Measurements from ENCODE around the gene SGMS1.
A peak's percentile ranks its signal among the peaks of the same experiment; 100 is the strongest.
"Not testable (repeated sequence)": the region's sequence is repeated elsewhere in the genome, so short reads cannot be mapped to it uniquely, and the experiment has no call there.

SGMS1 gene

GRCh38 chr10:50369931-50370330, 253.8 kb downstream of the SGMS1 start:
- Histone ChIP-seq H3K9me2 (ENCODE audit: low read depth, low read length) (no peaks in the 10 kb centered on the region), H3K27ac (ENCODE audit: low read depth, low read length, poor library complexity, severe bottlenecking) (no peak overlapping the region), H3K4me2 (ENCODE audit: low read length) (no peak overlapping the region), H3K9me3 (ENCODE audit: low read length) (no peaks in the 10 kb centered on the region), H3F3A (ENCODE audit: insufficient read depth, low read length) (no peaks in the 10 kb centered on the region), H2AFZ (ENCODE audit: low read length) (no peak overlapping the region), H4K20me1 (ENCODE audit: insufficient read depth, low read length) (no peaks in the 10 kb centered on the region), H3K36me3 (ENCODE audit: insufficient read depth, low read length) (no peaks in the 10 kb centered on the region), H3K79me2 (ENCODE audit: insufficient read depth, low read length) (no peaks in the 10 kb centered on the region), H3K4me1 (ENCODE audit: insufficient read depth, low read length, severe bottlenecking) (peaks cover 4% of the 10 kb centered on the region), H3K9ac (ENCODE audit: low read length) (no peak overlapping the region), H3K4me3 (ENCODE audit: low read depth, low read length, poor library complexity, severe bottlenecking) (no peak overlapping the region), H3K27me3 (ENCODE audit: insufficient read depth, low read length) (no peaks in the 10 kb centered on the region)
- TF ChIP-seq EZH2 (IDR thresholded peaks at IDR 0.05; ENCODE audit: borderline replicate concordance, low read length), result no peak
- no peak for TF ChIP-seq CTCF (IDR thresholded peaks at IDR 0.05; ENCODE audit: low read length)

GRCh38 chr10:50367732-50368131, 256.0 kb downstream of the SGMS1 start:
- Histone ChIP-seq H3K9me2 (ENCODE audit: low read depth, low read length) (no peaks in the 10 kb centered on the region), H3K4me3 (ENCODE audit: low read depth, low read length, poor library complexity, severe bottlenecking) (no peak overlapping the region), H2AFZ (ENCODE audit: low read length) (no peak overlapping the region), H3K9ac (ENCODE audit: low read length) (no peak overlapping the region), H3K79me2 (ENCODE audit: insufficient read depth, low read length) (no peaks in the 10 kb centered on the region), H3K4me1 (ENCODE audit: insufficient read depth, low read length, severe bottlenecking) (peaks cover 20% of the 10 kb centered on the region), H3K9me3 (ENCODE audit: low read length) (no peaks in the 10 kb centered on the region), H3F3A (ENCODE audit: insufficient read depth, low read length) (no peaks in the 10 kb centered on the region), H3K27me3 (ENCODE audit: insufficient read depth, low read length) (no peaks in the 10 kb centered on the region), H3K4me2 (ENCODE audit: low read length) (no peak overlapping the region), H4K20me1 (ENCODE audit: insufficient read depth, low read length) (no peaks in the 10 kb centered on the region), H3K36me3 (ENCODE audit: insufficient read depth, low read length) (no peaks in the 10 kb centered on the region), H3K27ac (ENCODE audit: low read depth, low read length, poor library complexity, severe bottlenecking) (no peak overlapping the region)
- no peak for TF ChIP-seq EZH2 (IDR thresholded peaks at IDR 0.05; ENCODE audit: borderline replicate concordance, low read length)
- TF ChIP-seq CTCF (IDR thresholded peaks at IDR 0.05; ENCODE audit: low read length), result peak; percentile 46; the same call in 1 of the 2 replicates

GRCh38 chr10:50366421-50366820, 257.3 kb downstream of the SGMS1 start:
- H3K27me3 ChIP-seq (ENCODE audit: insufficient read depth, low read length); H3K79me2 ChIP-seq (ENCODE audit: insufficient read depth, low read length); H3K4me3 ChIP-seq (ENCODE audit: low read depth, low read length, poor library complexity, severe bottlenecking); H4K20me1 ChIP-seq (ENCODE audit: insufficient read depth, low read length); H2AFZ ChIP-seq (ENCODE audit: low read length); H3K27ac ChIP-seq (ENCODE audit: low read depth, low read length, poor library complexity, severe bottlenecking); H3K36me3 ChIP-seq (ENCODE audit: insufficient read depth, low read length); H3K9ac ChIP-seq (ENCODE audit: low read length); H3K4me2 ChIP-seq (ENCODE audit: low read length); H3K9me2 ChIP-seq (ENCODE audit: low read depth, low read length); H3K9me3 ChIP-seq (ENCODE audit: low read length): not testable (repeated sequence)
- Histone ChIP-seq H3F3A (ENCODE audit: insufficient read depth, low read length) (peaks cover 11% of the 10 kb centered on the region), H3K4me1 (ENCODE audit: insufficient read depth, low read length, severe bottlenecking) (peaks cover 33% of the 10 kb centered on the region)

GRCh38 chr10:50364730-50365129, 259.0 kb downstream of the SGMS1 start:
- not testable (repeated sequence) for H3K9me3 ChIP-seq (ENCODE audit: low read length); H3K79me2 ChIP-seq (ENCODE audit: insufficient read depth, low read length); H3K9me2 ChIP-seq (ENCODE audit: low read depth, low read length); H2AFZ ChIP-seq (ENCODE audit: low read length); H3K27me3 ChIP-seq (ENCODE audit: insufficient read depth, low read length); H3K36me3 ChIP-seq (ENCODE audit: insufficient read depth, low read length); H3K4me2 ChIP-seq (ENCODE audit: low read length); H4K20me1 ChIP-seq (ENCODE audit: insufficient read depth, low read length); H3K9ac ChIP-seq (ENCODE audit: low read length); H3K4me3 ChIP-seq (ENCODE audit: low read depth, low read length, poor library complexity, severe bottlenecking)
- Histone ChIP-seq H3F3A (ENCODE audit: insufficient read depth, low read length) (peaks cover 11% of the 10 kb centered on the region), H3K27ac (ENCODE audit: low read depth, low read length, poor library complexity, severe bottlenecking) (peak overlapping the region; percentile 99), H3K4me1 (ENCODE audit: insufficient read depth, low read length, severe bottlenecking) (peaks cover 50% of the 10 kb centered on the region)

Measured in OCI-LY1 (cell line).